GM13976 (cell line): ENCODE data around the gene DHRS7C.

Experiments used
- DNase-seq: peaks from one replicate; pipeline ENCODE4 v3.0.0; 2012; ENCODE audit warnings: low spot score
- CTCF ChIP-seq: IDR thresholded peaks from 2 replicates; pipeline ENCODE4 v1.5.1; 2012; ENCODE audit warnings: borderline replicate concordance, mild to moderate bottlenecking; ENCODE audit not compliant: insufficient read depth; ENCODE audit errors: extremely low read depth, missing control alignments, control extremely low read depth
- in situ Hi-C: fragments of 300-500 bp; cut with MboI; formaldehyde crosslinking; loops from one replicate; pipeline ENCODE4 v1.12.0; 2022; ENCODE audit warnings: low sequenced_read_pairs, mixed read lengths, inconsistent platforms; ENCODE audit not compliant: unreplicated experiment

The DHRS7C gene

GRCh38 chr17:9802294-9802693 is 10.9 kb upstream of the DHRS7C start:
- in situ Hi-C loops: no loop called here
- no peak for TF ChIP-seq CTCF
- no peak for DNase-seq

- TF ChIP-seq CTCF: no peak
- DNase-seq: no peak
- in situ Hi-C loops: no loop called here
Measured at GRCh38 chr17:9801505-9801904, 10.1 kb upstream of the DHRS7C start.

- TF ChIP-seq CTCF: no peak
- in situ Hi-C loops: no loop called here
- DNase-seq: no peak
Measured at GRCh38 chr17:9798724-9799123, 7.3 kb upstream of the DHRS7C start.

- in situ Hi-C loops: no loop called here
- no peak for DNase-seq
- no peak for TF ChIP-seq CTCF
Measured at GRCh38 chr17:9798008-9798407, 6.6 kb upstream of the DHRS7C start.

GRCh38 chr17:9792181-9792840 is 919 bp upstream of the DHRS7C start:
- TF ChIP-seq CTCF: no peak
- in situ Hi-C loops: no loop called here
- no peak for DNase-seq

- DNase-seq: no peak
- TF ChIP-seq CTCF: no peak
- in situ Hi-C loops: no loop called here
Measured at GRCh38 chr17:9790316-9790715, 1.1 kb downstream of the DHRS7C start.
